ENCODE data around the gene CNN1. TPM values are rescaled to one million over a fixed set of nuclear protein-coding genes. Genes with fewer than 3 reads are reported as not detected.

Gene CNN1
- total and polyA plus RNA-seq, 2 of the 4 experiments (the other 2 are of a cell fraction), result 102 to 196 TPM

GRCh38 chr19:11534948-11535347 lies 3.7 kb upstream of the CNN1 start:
- no TSS peak for BruUV-seq (replicated peaks)
- H3K4me2 ChIP-seq (ENCODE audit: low read depth, low read length), result no peak overlapping the region
- H3K18ac ChIP-seq (ENCODE audit: low read depth, low read length), result no peak overlapping the region
- in situ Hi-C loops (cut with MboI; ENCODE audit: low sequenced_read_pairs) (no loop called here), dilution Hi-C loops (cut with HindIII; ENCODE audit: low sequenced_read_pairs, unreplicated experiment) (no loop called here), intact Hi-C loops (cut with micrococcal nuclease) (no loop called here)
- peak overlapping the region; percentile 86 for H2BK20ac ChIP-seq (ENCODE audit: low read depth, low read length)
- H4K5ac ChIP-seq (ENCODE audit: low read depth, low read length), result no peak overlapping the region
- no peak overlapping the region for H3K9ac ChIP-seq (ENCODE audit: low read depth, low read length)
- peaks cover 20% of the 10 kb centered on the region for H3K4me1 ChIP-seq (ENCODE audit: control insufficient read depth, insufficient read depth, low read length)
- no peaks in the 10 kb centered on the region for H3K27me3 ChIP-seq (ENCODE audit: control insufficient read depth, insufficient read depth, low read length)
- H4K20me1 ChIP-seq (ENCODE audit: insufficient read depth, low read length), result peaks cover 3% of the 10 kb centered on the region; the same call in 1 of the 2 replicates
- H3K56ac ChIP-seq (ENCODE audit: extremely low read depth, insufficient read depth, low read length), result no peak overlapping the region; the same call in 1 of the 2 replicates
- peak overlapping the region; percentile 51 to 93; a peak in 2 of 4 replicates for H4K8ac ChIP-seq (ENCODE audit: low read depth in 2 of 2, low read length in 2 of 2)
- peak overlapping the region; percentile 43 for H3K14ac ChIP-seq (replicated peaks; ENCODE audit: low read depth, low read length)
- TF ChIP-seq POLR2A (IDR thresholded peaks at IDR 0.05; ENCODE audit: low read depth, low read length), result no peak
- no peak for TF ChIP-seq NFE2L2 (IDR thresholded peaks at IDR 0.05; ENCODE audit: low read depth, low read length)
- no peak for TF ChIP-seq MAFK (IDR thresholded peaks at IDR 0.05; ENCODE audit: low read depth, low read length)
- TF ChIP-seq FOS (IDR thresholded peaks at IDR 0.05; ENCODE audit: low read depth, low read length), result no peak
- no peak for TF ChIP-seq RAD21 (IDR thresholded peaks at IDR 0.05; ENCODE audit: low read length)
- TF ChIP-seq RCOR1 (IDR thresholded peaks at IDR 0.05; ENCODE audit: insufficient replicate concordance, low read length), result no peak
- TF ChIP-seq BHLHE40 (IDR thresholded peaks at IDR 0.05; ENCODE audit: low read depth, low read length), result no peak
- TF ChIP-seq MAZ (IDR thresholded peaks at IDR 0.05; ENCODE audit: borderline replicate concordance, low read depth, low read length), result no peak
- no peak for TF ChIP-seq USF2 (IDR thresholded peaks at IDR 0.05; ENCODE audit: low read depth, low read length)
- no peak for TF ChIP-seq CTCF (conservative IDR thresholded peaks at IDR 0.05; ENCODE audit: low read depth, low read length)
- no peak for TF ChIP-seq CHD1 (IDR thresholded peaks at IDR 0.05; ENCODE audit: low read depth, low read length)
- TF ChIP-seq ELK1 (IDR thresholded peaks at IDR 0.05; ENCODE audit: borderline replicate concordance, low read depth, low read length), result no peak
- H3K4me3 ChIP-seq (ENCODE audit: insufficient read depth, low read depth, low read length), result no peak overlapping the region
- H3K9me1 ChIP-seq (ENCODE audit: insufficient read depth, low read length), result peaks cover 22% of the 10 kb centered on the region
- H3K4ac ChIP-seq (ENCODE audit: low read depth, low read length), result peak overlapping the region; percentile 99
- H2BK120ac ChIP-seq (ENCODE audit: low read depth, low read length), result peak overlapping the region; percentile 85
- H2BK15ac ChIP-seq (ENCODE audit: low read depth, low read length), result peak overlapping the region; percentile 90
- ATAC-seq (ENCODE audit: low read depth), result no peak
- peak overlapping the region; percentile 93 for H2AK5ac ChIP-seq (ENCODE audit: low read depth, low read length)
- POLR2A ChIA-PET (ENCODE audit: unreplicated experiment), result no interaction called here
- H2BK5ac ChIP-seq (ENCODE audit: low read depth, low read length, poor library complexity, severe bottlenecking), result peak overlapping the region; percentile 28
- CTCF ChIA-PET, result interaction anchor here (1.0 kb wide), 1 partner anchor 23 kb away, joined by 3 read pairs; no protein-coding TSS in a partner anchor
- whole genome bisulfite sequencing, 2 experiments (ENCODE audit: extremely low coverage in 2 of 2, insufficient read length in 1 of 2), result no CpG with 5 or more reads among the region's 5 CpGs
- H3K27ac ChIP-seq (ENCODE audit: insufficient read depth, low read length), result no peak overlapping the region
- no peak for DNase-seq
- peak overlapping the region; percentile 40; the same call in 1 of the 2 replicates for H4K91ac ChIP-seq (ENCODE audit: insufficient read depth, low read depth, low read length)
- H3K23ac ChIP-seq (ENCODE audit: low read depth, low read length), result peak overlapping the region; percentile 57; the same call in 1 of the 2 replicates
- no peak overlapping the region for H2AFZ ChIP-seq (replicated peaks; ENCODE audit: low read length, poor library complexity)
- no peak overlapping the region for H2AK9ac ChIP-seq (replicated peaks; ENCODE audit: low read depth, low read length, poor library complexity)
- no peaks in the 10 kb centered on the region for H3K9me3 ChIP-seq (ENCODE audit: control insufficient read depth, insufficient read depth, low read length)
- H3K36me3 ChIP-seq (ENCODE audit: control insufficient read depth, insufficient read depth, low read length), result no peaks in the 10 kb centered on the region
- peaks cover 7 to 21% of the 10 kb centered on the region in 2 experiments for H3K79me1 ChIP-seq (ENCODE audit: low read depth in 1 of 2, low read length in 2 of 2)

Measured in IMR-90 (cell line).